Activated B cell treated with CpG ODN at 0.5 μM for 24 hours (primary cell): ENCODE measurements around the gene ZPBP. TPM values are rescaled to one million over a fixed set of nuclear protein-coding genes. Genes with fewer than 3 reads are reported as not detected.

Source experiments
- ATAC-seq: fragments of 200-7000 bp; cut with Tn5 transposase; one replicate; pipeline ENCODE4 v1.10.0; 2021; ENCODE audit warnings: low read depth, mild to moderate bottlenecking, moderate library complexity
- CTCF ChIA-PET: fragments of 350-600 bp; sonication (Branson Sonifier 250); formaldehyde crosslinking; loops from one replicate; lab custom pipeline; 2021; ENCODE audit warnings: antibody characterized with exemption; lab: Charles Lee
- POLR2A ChIA-PET: fragments of 350-600 bp; sonication (Branson Sonifier 250); formaldehyde crosslinking; loops from one replicate; lab custom pipeline; 2021; ENCODE audit warnings: antibody characterized with exemption; lab: Charles Lee
- DNase-seq: peaks from one replicate; pipeline ENCODE4 v3.0.0; 2022
- H3K27ac Mint-ChIP-seq: one replicate; pipeline ENCODE4 v1.8.0; 2020; ENCODE audit warnings: mixed read lengths
- H3K27me3 Mint-ChIP-seq: one replicate; pipeline ENCODE4 v1.8.0; 2021; ENCODE audit warnings: mixed read lengths
- H3K36me3 Mint-ChIP-seq: one replicate; pipeline ENCODE4 v1.8.0; 2021; ENCODE audit warnings: low read depth, mixed read lengths
- H3K4me1 Mint-ChIP-seq: one replicate; pipeline ENCODE4 v1.8.0; 2021; ENCODE audit warnings: mixed read lengths
- H3K4me3 Mint-ChIP-seq: one replicate; pipeline ENCODE4 v1.8.0; 2020; ENCODE audit warnings: mild to moderate bottlenecking, mixed read lengths
- H3K9me3 Mint-ChIP-seq: one replicate; pipeline ENCODE4 v1.8.0; 2020; ENCODE audit warnings: mixed read lengths
- CTCF ChIP-seq: fragments of 200-600 bp; IDR thresholded peaks from one replicate; pipeline ENCODE4 v1.8.0; 2022; ENCODE audit warnings: antibody characterized with exemption, mild to moderate bottlenecking
- intact Hi-C: fragments of 100-400 bp; cut with micrococcal nuclease; formaldehyde crosslinking; loops from one replicate; pipeline ENCODE4 v1.15.1; 2024
- total RNA-seq: library from RNA; stranded (reverse); gene quantifications from 2 replicates; pipeline ENCODE4 v1.2.3, GENCODE V29; 2022

The ZPBP gene
- total RNA-seq, 1 donor from 2014 or later, result not detected

GRCh38 chr7:50112250-50112649 is 19.2 kb upstream of the ZPBP start:
- POLR2A ChIA-PET, result no interaction called here
- TF ChIP-seq CTCF, result no peak
- DNase-seq, result no peak
- CTCF ChIA-PET, result interaction anchor here (0.6 to 1.2 kb wide), 2 partner anchors 309 to 1029 kb away, joined by 3 to 4 read pairs; no protein-coding TSS in a partner anchor
- intact Hi-C loops, result no loop called here
- peaks cover 9% of the 10 kb centered on the region for H3K27me3 Mint-ChIP-seq
- no peak overlapping the region for H3K4me3 Mint-ChIP-seq
- peaks cover 12% of the 10 kb centered on the region for H3K9me3 Mint-ChIP-seq
- H3K36me3 Mint-ChIP-seq, result no peaks in the 10 kb centered on the region
- ATAC-seq, result no peak
- H3K4me1 Mint-ChIP-seq, result no peaks in the 10 kb centered on the region
- H3K27ac Mint-ChIP-seq, result no peak overlapping the region

GRCh38 chr7:50101873-50102272 is 8.8 kb upstream of the ZPBP start:
- Mint-ChIP-seq H3K9me3 (no peaks in the 10 kb centered on the region), H3K27ac (no peak overlapping the region), H3K4me1 (no peaks in the 10 kb centered on the region), H3K4me3 (no peak overlapping the region), H3K27me3 (peaks cover 13% of the 10 kb centered on the region), H3K36me3 (no peaks in the 10 kb centered on the region)
- ATAC-seq, result no peak
- ChIA-PET POLR2A (no interaction called here), CTCF (interaction anchor here (1.3 kb wide), 1 partner anchor 9 kb away, joined by 4 read pairs; the partner anchor contains the start of gene ZPBP)
- no peak for DNase-seq
- no peak for TF ChIP-seq CTCF
- intact Hi-C loops, result no loop called here

GRCh38 chr7:50095634-50096033 is 2.6 kb upstream of the ZPBP start:
- no peak overlapping the region for H3K27ac Mint-ChIP-seq
- DNase-seq (no peak), ATAC-seq (no peak)
- peaks cover 6% of the 10 kb centered on the region for H3K27me3 Mint-ChIP-seq
- peaks cover 8% of the 10 kb centered on the region for H3K4me1 Mint-ChIP-seq
- H3K36me3 Mint-ChIP-seq, result no peaks in the 10 kb centered on the region
- no peak overlapping the region for H3K4me3 Mint-ChIP-seq
- ChIA-PET CTCF (interaction anchor here (3.6 to 4.9 kb wide), 2 partner anchors 321 to 1065 kb away, joined by 27 to 120 read pairs; no protein-coding TSS in a partner anchor), POLR2A (no interaction called here)
- no peaks in the 10 kb centered on the region for H3K9me3 Mint-ChIP-seq
- no peak for TF ChIP-seq CTCF
- intact Hi-C loops, result no loop called here

GRCh38 chr7:50088463-50089129 is 4.5 kb downstream of the ZPBP start:
- Mint-ChIP-seq H3K27me3 (peaks cover 6% of the 10 kb centered on the region), H3K4me3 (no peak overlapping the region), H3K9me3 (no peaks in the 10 kb centered on the region), H3K27ac (no peak overlapping the region), H3K4me1 (peaks cover 8% of the 10 kb centered on the region), H3K36me3 (no peaks in the 10 kb centered on the region)
- TF ChIP-seq CTCF, result no peak
- DNase-seq, result no peak
- no peak for ATAC-seq
- CTCF ChIA-PET, result interaction anchor here (1.2 kb wide), 1 partner anchor 330 kb away, joined by 3 read pairs; no protein-coding TSS in a partner anchor
- intact Hi-C loops, result no loop called here
- POLR2A ChIA-PET, result no interaction called here

- H3K27ac Mint-ChIP-seq, result no peak overlapping the region
- H3K27me3 Mint-ChIP-seq, result peaks cover 11% of the 10 kb centered on the region
- TF ChIP-seq CTCF, result no peak
- intact Hi-C loops, result no loop called here
- no peaks in the 10 kb centered on the region for H3K36me3 Mint-ChIP-seq
- no peak overlapping the region for H3K4me3 Mint-ChIP-seq
- ATAC-seq (no peak), DNase-seq (no peak)
- H3K4me1 Mint-ChIP-seq, result no peaks in the 10 kb centered on the region
- CTCF ChIA-PET, result no interaction called here
- POLR2A ChIA-PET, result no interaction called here
- no peaks in the 10 kb centered on the region for H3K9me3 Mint-ChIP-seq
These were observed 7.7 kb downstream of the ZPBP start for GRCh38 chr7:50085344-50085743.
